GM19328 (cell line): ENCODE results near the gene EMC7.
"Not testable (repeated sequence)": the region's sequence is repeated elsewhere in the genome, so short reads cannot be mapped to it uniquely, and the experiment has no call there.

ENCODE experiments used
- ATAC-seq: cut with Tn5 transposase; IDR thresholded peaks from one replicate; pipeline ENCODE4 v1.9.1; 2021; ENCODE audit warnings: mild to moderate bottlenecking, moderate library complexity; ENCODE audit not compliant: unreplicated experiment

EMC7 gene

GRCh38 chr15:34099914-34100313 is 1.7 kb downstream of the EMC7 start:
- no peak for ATAC-seq

GRCh38 chr15:34085746-34086145 is 15.9 kb downstream of the EMC7 start:
- no peak for ATAC-seq

GRCh38 chr15:34084086-34084485 is 17.6 kb downstream of the EMC7 start:
- ATAC-seq, result no peak

- no peak for ATAC-seq
Observed at GRCh38 chr15:34079904-34080303, 21.8 kb downstream of the EMC7 start.

- ATAC-seq, result no peak
Observed at GRCh38 chr15:34078900-34079299, 22.8 kb downstream of the EMC7 start.

- no peak for ATAC-seq
Observed at GRCh38 chr15:34076785-34077184, 24.9 kb downstream of the EMC7 start.

GRCh38 chr15:34070003-34070402 is 31.7 kb downstream of the EMC7 start:
- ATAC-seq, result no peak

GRCh38 chr15:34065941-34066340 is 35.7 kb downstream of the EMC7 start:
- ATAC-seq, result no peak

- no peak for ATAC-seq
Observed at GRCh38 chr15:34065261-34065660, 36.4 kb downstream of the EMC7 start.

GRCh38 chr15:34064438-34064837 is 37.2 kb downstream of the EMC7 start:
- no peak for ATAC-seq

- no peak for ATAC-seq
Observed at GRCh38 chr15:34059946-34060345, 41.7 kb downstream of the EMC7 start.

- no peak for ATAC-seq
Observed at GRCh38 chr15:34059476-34059875, 42.2 kb downstream of the EMC7 start.

- no peak for ATAC-seq
Observed at GRCh38 chr15:34056911-34057310, 44.8 kb downstream of the EMC7 start.

- no peak for ATAC-seq
Observed at GRCh38 chr15:34055868-34056595, 45.6 kb downstream of the EMC7 start.

- no peak for ATAC-seq
Observed at GRCh38 chr15:34054081-34054707, 47.5 kb downstream of the EMC7 start.

- ATAC-seq, result not testable (repeated sequence)
Observed at GRCh38 chr15:34050385-34050784, 51.3 kb downstream of the EMC7 start.

GRCh38 chr15:34049112-34049511 is 52.5 kb downstream of the EMC7 start:
- ATAC-seq, result no peak

GRCh38 chr15:34047893-34048775 is 53.5 kb downstream of the EMC7 start:
- ATAC-seq, result no peak

- no peak for ATAC-seq
Observed at GRCh38 chr15:34046471-34047145, 55.1 kb downstream of the EMC7 start.

- ATAC-seq, result no peak
Observed at GRCh38 chr15:34043813-34044212, 57.8 kb downstream of the EMC7 start.

- no peak for ATAC-seq
Observed at GRCh38 chr15:34043391-34043790, 58.3 kb downstream of the EMC7 start.
